ENCODE results near the gene STMND1. TPM values are rescaled to one million over a fixed set of nuclear protein-coding genes. Genes with fewer than 3 reads are reported as not detected.

The STMND1 gene
- total and polyA plus RNA-seq, 7 donors, result 0.27 to 2.1 (median 0.59) TPM; not detected in 3

GRCh38 chr6:17178326-17178725, 76.5 kb downstream of the STMND1 start:
- WGBS, 2 donors, result 78 to 82% methylated on average over 2 of the region's 2 CpGs
- Histone ChIP-seq H3K9me3 (no peaks in the 10 kb centered on the region), H3K4me3 (no peak overlapping the region), H3K4me1 (peaks cover 0 to 13% (median 3%) of the 10 kb centered on the region in 4 donors), H3K27ac (no peak overlapping the region), H3K36me3 (no peaks in the 10 kb centered on the region), H3K27me3 (no peaks in the 10 kb centered on the region)
- DNase-seq, result no peak
- intact Hi-C loops (cut with DNase I), result no loop called here
- TF ChIP-seq EP300 (IDR thresholded peaks at IDR 0.05), result no peak

GRCh38 chr6:17178754-17179529, 77.1 kb downstream of the STMND1 start:
- no peak for DNase-seq
- H3K27ac ChIP-seq, result no peak overlapping the region
- H3K36me3 ChIP-seq, result no peaks in the 10 kb centered on the region
- TF ChIP-seq CTCF (IDR thresholded peaks at IDR 0.05), result no peak
- TF ChIP-seq EP300 (IDR thresholded peaks at IDR 0.05), result no peak
- no peak for TF ChIP-seq POLR2AphosphoS5 (IDR thresholded peaks at IDR 0.05)
- no peak for TF ChIP-seq POLR2A (IDR thresholded peaks at IDR 0.05)
- 89 to 95% methylated on average over 1 of the region's 1 CpG for WGBS, 2 donors
- no peaks in the 10 kb centered on the region for H3K27me3 ChIP-seq
- H3K4me3 ChIP-seq, result no peak overlapping the region
- peaks cover 0 to 13% (median 3%) of the 10 kb centered on the region in 4 donors for H3K4me1 ChIP-seq
- intact Hi-C loops (cut with DNase I), result no loop called here
- no peaks in the 10 kb centered on the region for H3K9me3 ChIP-seq

- intact Hi-C loops (cut with DNase I), result no loop called here
- WGBS, 2 donors, result 92 to 93% methylated on average over 5 of the region's 5 CpGs
- no peak for TF ChIP-seq POLR2A (IDR thresholded peaks at IDR 0.05)
- no peak for DNase-seq
- Histone ChIP-seq H3K27me3 (no peaks in the 10 kb centered on the region), H3K36me3 (no peaks in the 10 kb centered on the region), H3K27ac (no peak overlapping the region), H3K4me1 (peaks cover 0 to 13% (median 3%) of the 10 kb centered on the region in 4 donors), H3K9me3 (no peaks in the 10 kb centered on the region), H3K4me3 (no peak overlapping the region)
Observed at GRCh38 chr6:17179530-17180073, 77.8 kb downstream of the STMND1 start.

Other genes with a start within 250 kb of the STMND1 start
- gene RBM24, start 179.3 kb downstream of the STMND1 start, total RNA-seq, result 10 to 100 TPM in 3 of 4 donors, 1 to 10 TPM in 1; 8.3 to 34.1 (median 15.1) TPM
- gene RBM24, start 179.3 kb downstream of the STMND1 start, polyA plus RNA-seq, result 1 to 10 TPM; 1.3 to 7.8 (median 1.8) TPM

All from sigmoid colon (tissue), 7 donors.